ENCODE results near the gene MYO1E.

- TF ChIP-seq POLR2A (IDR thresholded peaks at IDR 0.05; ENCODE audit: low read depth, low read length) (no peak), CTCF (conservative IDR thresholded peaks at IDR 0.05; ENCODE audit: low read depth, low read length) (no peak), RAD21 (IDR thresholded peaks at IDR 0.05; ENCODE audit: low read length) (no peak), CEBPB (IDR thresholded peaks at IDR 0.05; ENCODE audit: low read depth, low read length) (no peak), RCOR1 (IDR thresholded peaks at IDR 0.05; ENCODE audit: insufficient replicate concordance, low read length) (no peak), NFE2L2 (IDR thresholded peaks at IDR 0.05; ENCODE audit: low read depth, low read length) (no peak), FOS (IDR thresholded peaks at IDR 0.05; ENCODE audit: low read depth, low read length) (no peak), ELK1 (IDR thresholded peaks at IDR 0.05; ENCODE audit: borderline replicate concordance, low read depth, low read length) (no peak), BHLHE40 (IDR thresholded peaks at IDR 0.05; ENCODE audit: low read depth, low read length) (no peak), RFX5 (IDR thresholded peaks at IDR 0.05; ENCODE audit: low read depth, low read length) (no peak), MAZ (IDR thresholded peaks at IDR 0.05; ENCODE audit: borderline replicate concordance, low read depth, low read length) (no peak), MAFK (IDR thresholded peaks at IDR 0.05; ENCODE audit: low read depth, low read length) (no peak)
Observed at GRCh38 chr15:59159210-59159609, 213.5 kb downstream of the MYO1E start.

Data from IMR-90 (cell line).